Activated T-cell treated with anti-CD3 and anti-CD28 coated beads, Interleukin-2, amount 50 U/mL, for 24 hours (primary cell): ENCODE results near the gene CMYA5.
"Not testable (repeated sequence)": the region's sequence is repeated elsewhere in the genome, so short reads cannot be mapped to it uniquely, and the experiment has no call there.

Source experiments
- DNase-seq: peaks from one replicate; pipeline ENCODE4 v3.0.0-alpha.2; 2020
- H3K27ac Mint-ChIP-seq: 2 replicates; pipeline ENCODE4 v1.8.0; 2020; ENCODE audit warnings: mild to moderate bottlenecking, mixed read lengths
- H3K27me3 Mint-ChIP-seq: 2 replicates; pipeline ENCODE4 v1.8.0; 2020; ENCODE audit warnings: mixed read lengths
- H3K36me3 Mint-ChIP-seq: 2 replicates; pipeline ENCODE4 v1.8.0; 2020; ENCODE audit warnings: low read depth, mixed read lengths
- H3K4me1 Mint-ChIP-seq: 2 replicates; pipeline ENCODE4 v1.8.0; 2020; ENCODE audit warnings: low read depth, mixed read lengths
- H3K4me3 Mint-ChIP-seq: 2 replicates; pipeline ENCODE4 v1.8.0; 2020; ENCODE audit warnings: mild to moderate bottlenecking, moderate library complexity, mixed read lengths
- H3K9me3 Mint-ChIP-seq: 2 replicates; pipeline ENCODE4 v1.8.0; 2020; ENCODE audit warnings: mixed read lengths

Gene CMYA5

GRCh38 chr5:79750611-79751510 lies 61.2 kb downstream of the CMYA5 start:
- Mint-ChIP-seq H3K36me3 (no peaks in the 10 kb centered on the region), H3K27ac (no peak overlapping the region)

GRCh38 chr5:79753092-79753491 lies 63.5 kb downstream of the CMYA5 start:
- H3K27me3 Mint-ChIP-seq: peaks cover 20% of the 10 kb centered on the region
- no peaks in the 10 kb centered on the region for H3K9me3 Mint-ChIP-seq

More at GRCh38 chr5:79750611-79751510, 61.2 kb downstream of the CMYA5 start:
- Mint-ChIP-seq H3K27me3 (peaks cover 24% of the 10 kb centered on the region), H3K9me3 (no peaks in the 10 kb centered on the region), H3K4me1 (peaks cover 2% of the 10 kb centered on the region), H3K4me3 (no peak overlapping the region)
- no peak for DNase-seq

GRCh38 chr5:79753877-79754645 lies 64.4 kb downstream of the CMYA5 start:
- no peak for DNase-seq
- H3K36me3 Mint-ChIP-seq: no peaks in the 10 kb centered on the region
- no peak overlapping the region for H3K4me3 Mint-ChIP-seq
- H3K9me3 Mint-ChIP-seq: no peaks in the 10 kb centered on the region
- H3K4me1 Mint-ChIP-seq: peaks cover 7% of the 10 kb centered on the region
- H3K27me3 Mint-ChIP-seq: peaks cover 16% of the 10 kb centered on the region
- no peak overlapping the region for H3K27ac Mint-ChIP-seq

More at GRCh38 chr5:79753092-79753491, 63.5 kb downstream of the CMYA5 start:
- DNase-seq: no peak
- Mint-ChIP-seq H3K27ac (no peak overlapping the region), H3K4me3 (no peak overlapping the region), H3K4me1 (peaks cover 7% of the 10 kb centered on the region), H3K36me3 (no peaks in the 10 kb centered on the region)

DNA sequence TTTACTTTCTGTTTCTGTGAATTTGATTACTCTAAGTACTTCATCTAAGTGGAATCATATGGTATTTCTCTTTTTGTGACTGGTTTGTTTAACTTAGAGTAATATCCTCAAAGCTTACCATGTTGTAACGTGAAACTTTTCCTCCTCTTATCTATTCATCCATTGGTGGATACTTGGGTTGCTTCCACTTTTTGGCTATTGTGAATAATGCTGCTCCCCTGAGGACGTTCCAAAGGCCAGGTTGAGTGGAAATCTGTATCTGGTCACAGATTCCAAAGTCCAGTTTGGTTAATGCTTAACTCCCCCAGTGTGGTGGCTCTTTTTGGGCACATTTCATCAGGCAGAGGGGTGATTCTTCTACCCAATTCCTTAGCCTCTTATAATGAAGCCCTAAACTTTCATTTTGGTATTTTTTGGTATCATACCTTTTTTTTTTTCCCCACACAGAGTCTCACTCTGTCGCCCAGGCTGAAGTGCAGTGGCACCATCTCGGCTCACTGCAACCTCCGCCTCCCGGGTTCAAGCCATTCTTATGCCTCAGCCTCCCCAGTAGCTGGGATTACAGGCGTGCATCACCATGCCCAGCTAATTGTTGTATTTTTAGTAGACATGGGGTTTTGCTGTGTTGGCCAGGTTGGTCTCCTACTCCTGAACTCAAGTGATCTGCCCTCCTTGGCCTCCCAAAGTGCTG lies 65.4 kb downstream of the CMYA5 start:
- Mint-ChIP-seq H3K36me3 (no peaks in the 10 kb centered on the region), H3K9me3 (no peaks in the 10 kb centered on the region), H3K27me3 (peaks cover 10% of the 10 kb centered on the region), H3K4me1 (peaks cover 7% of the 10 kb centered on the region), H3K27ac (no peak overlapping the region), H3K4me3 (no peak overlapping the region)
- no peak for DNase-seq

DNA sequence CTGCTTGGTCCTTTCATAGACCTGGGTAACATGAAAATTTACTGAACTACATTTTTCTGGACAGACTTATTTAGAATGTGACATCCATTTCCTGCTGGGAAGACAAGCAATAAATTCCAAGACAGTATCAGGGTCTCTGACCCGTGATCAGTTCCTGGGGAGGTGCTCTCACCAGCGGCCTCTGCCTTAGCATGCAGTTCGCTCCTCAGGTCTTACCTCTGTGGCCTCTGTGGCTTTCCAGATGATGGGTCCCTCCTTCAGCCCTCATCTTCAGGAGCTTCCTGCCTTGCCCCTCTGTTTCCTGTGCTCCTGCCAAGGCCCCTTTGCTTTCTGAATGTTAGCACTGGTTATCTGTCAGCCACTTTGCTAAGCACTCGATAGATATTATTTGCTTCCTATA lies 66.4 kb downstream of the CMYA5 start:
- H3K4me3 Mint-ChIP-seq: no peak overlapping the region
- no peak for DNase-seq
- no peaks in the 10 kb centered on the region for H3K9me3 Mint-ChIP-seq
- peaks cover 7% of the 10 kb centered on the region for H3K4me1 Mint-ChIP-seq
- H3K27me3 Mint-ChIP-seq: peaks cover 5% of the 10 kb centered on the region
- no peaks in the 10 kb centered on the region for H3K36me3 Mint-ChIP-seq
- H3K27ac Mint-ChIP-seq: no peak overlapping the region

GRCh38 chr5:79759436-79759835 lies 69.8 kb downstream of the CMYA5 start:
- peaks cover 7% of the 10 kb centered on the region for H3K4me1 Mint-ChIP-seq
- no peak overlapping the region for H3K27ac Mint-ChIP-seq
- H3K36me3 Mint-ChIP-seq: no peaks in the 10 kb centered on the region
- no peak for DNase-seq
- no peaks in the 10 kb centered on the region for H3K27me3 Mint-ChIP-seq
- H3K9me3 Mint-ChIP-seq: no peaks in the 10 kb centered on the region
- H3K4me3 Mint-ChIP-seq: no peak overlapping the region

- Mint-ChIP-seq H3K4me3 (no peak overlapping the region), H3K4me1 (peaks cover 7% of the 10 kb centered on the region), H3K27me3 (no peaks in the 10 kb centered on the region), H3K9me3 (no peaks in the 10 kb centered on the region), H3K36me3 (no peaks in the 10 kb centered on the region), H3K27ac (no peak overlapping the region)
- no peak for DNase-seq
Observed at GRCh38 chr5:79759848-79760247, 70.2 kb downstream of the CMYA5 start.

GRCh38 chr5:79762929-79763328 lies 73.3 kb downstream of the CMYA5 start:
- DNase-seq: no peak
- Mint-ChIP-seq H3K27ac (no peak overlapping the region), H3K27me3 (no peaks in the 10 kb centered on the region), H3K4me1 (no peaks in the 10 kb centered on the region), H3K36me3 (no peaks in the 10 kb centered on the region), H3K9me3 (no peaks in the 10 kb centered on the region), H3K4me3 (no peak overlapping the region)

GRCh38 chr5:79764147-79764546 lies 74.5 kb downstream of the CMYA5 start:
- H3K4me3 Mint-ChIP-seq, H3K4me1 Mint-ChIP-seq, H3K9me3 Mint-ChIP-seq, H3K36me3 Mint-ChIP-seq, H3K27ac Mint-ChIP-seq, H3K27me3 Mint-ChIP-seq, DNase-seq: not testable (repeated sequence)

GRCh38 chr5:79771387-79771786 lies 81.8 kb downstream of the CMYA5 start:
- no peak overlapping the region for H3K27ac Mint-ChIP-seq
- H3K4me1 Mint-ChIP-seq: peaks cover 11% of the 10 kb centered on the region
- peaks cover 3% of the 10 kb centered on the region for H3K27me3 Mint-ChIP-seq
- no peak for DNase-seq
- H3K4me3 Mint-ChIP-seq: no peak overlapping the region
- H3K9me3 Mint-ChIP-seq: peaks cover 8% of the 10 kb centered on the region
- no peaks in the 10 kb centered on the region for H3K36me3 Mint-ChIP-seq

- no peak overlapping the region for H3K4me3 Mint-ChIP-seq
- no peak for DNase-seq
- peaks cover 11% of the 10 kb centered on the region for H3K4me1 Mint-ChIP-seq
- H3K36me3 Mint-ChIP-seq: no peaks in the 10 kb centered on the region
- no peak overlapping the region for H3K27ac Mint-ChIP-seq
- H3K9me3 Mint-ChIP-seq: peaks cover 8% of the 10 kb centered on the region
- peaks cover 3% of the 10 kb centered on the region for H3K27me3 Mint-ChIP-seq
Observed at GRCh38 chr5:79772651-79773050, 83.0 kb downstream of the CMYA5 start.

DNA sequence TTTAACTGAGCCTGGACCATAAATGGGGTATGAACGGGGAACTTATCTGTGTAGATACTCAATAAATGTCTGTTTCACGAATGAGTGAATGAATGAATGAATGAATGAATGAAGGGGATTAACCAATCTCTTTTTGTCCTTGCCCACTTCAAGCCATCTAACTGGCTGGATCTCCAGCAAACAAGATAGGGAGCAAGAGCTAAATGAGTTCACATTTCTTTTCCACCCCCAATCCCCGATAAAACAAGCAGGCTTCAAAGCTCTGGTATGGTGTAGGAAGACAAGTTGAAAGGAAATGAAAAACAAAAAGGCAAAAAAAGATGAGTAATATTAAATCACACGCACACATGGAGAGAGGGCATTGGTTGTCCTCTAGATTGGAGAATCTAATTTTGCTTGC lies 84.0 kb downstream of the CMYA5 start:
- H3K4me3 Mint-ChIP-seq: no peak overlapping the region
- H3K27ac Mint-ChIP-seq: no peak overlapping the region
- H3K36me3 Mint-ChIP-seq: no peaks in the 10 kb centered on the region
- peaks cover 11% of the 10 kb centered on the region for H3K4me1 Mint-ChIP-seq
- H3K27me3 Mint-ChIP-seq: peaks cover 3% of the 10 kb centered on the region
- peaks cover 5% of the 10 kb centered on the region for H3K9me3 Mint-ChIP-seq
- no peak for DNase-seq

- H3K4me3 Mint-ChIP-seq: peak overlapping the region; percentile 29
- peaks cover 5% of the 10 kb centered on the region for H3K9me3 Mint-ChIP-seq
- DNase-seq: no peak
- H3K27ac Mint-ChIP-seq: peak overlapping the region; percentile 56
- H3K36me3 Mint-ChIP-seq: no peaks in the 10 kb centered on the region
- H3K4me1 Mint-ChIP-seq: peaks cover 11% of the 10 kb centered on the region
- H3K27me3 Mint-ChIP-seq: peaks cover 3% of the 10 kb centered on the region
Observed at GRCh38 chr5:79774171-79774854, 84.7 kb downstream of the CMYA5 start.

DNA sequence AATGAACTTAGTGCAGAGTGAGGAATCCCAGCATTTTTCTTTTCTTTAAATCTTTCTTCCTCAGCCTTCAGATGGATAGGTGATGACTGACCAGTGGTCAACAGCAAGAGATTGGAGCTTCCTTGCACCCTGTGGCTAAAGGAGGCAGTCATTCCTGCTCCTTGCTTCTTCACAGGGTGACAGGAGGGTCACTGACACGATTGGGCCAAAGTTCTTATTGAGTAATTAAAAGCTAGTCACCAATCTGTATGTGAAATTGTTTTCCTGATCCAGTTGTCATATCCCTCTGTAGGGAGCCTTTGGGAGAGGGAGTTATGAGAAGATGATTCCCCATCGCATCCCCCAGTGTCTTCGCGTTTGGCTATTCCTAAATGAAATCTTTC lies 85.2 kb downstream of the CMYA5 start:
- Mint-ChIP-seq H3K27ac (no peak overlapping the region), H3K36me3 (no peaks in the 10 kb centered on the region), H3K4me3 (no peak overlapping the region), H3K27me3 (peaks cover 3% of the 10 kb centered on the region), H3K4me1 (peaks cover 11% of the 10 kb centered on the region), H3K9me3 (peaks cover 5% of the 10 kb centered on the region)
- no peak for DNase-seq
